NK-92 (cell line): Measurements from ENCODE around the gene ACTMAP.

ENCODE experiments used
- DNase-seq: peaks from one replicate; lab custom pipeline; 2025; ENCODE audit not compliant: unreplicated experiment; lab: John Stamatoyannopoulos, UW

The ACTMAP gene

DNA sequence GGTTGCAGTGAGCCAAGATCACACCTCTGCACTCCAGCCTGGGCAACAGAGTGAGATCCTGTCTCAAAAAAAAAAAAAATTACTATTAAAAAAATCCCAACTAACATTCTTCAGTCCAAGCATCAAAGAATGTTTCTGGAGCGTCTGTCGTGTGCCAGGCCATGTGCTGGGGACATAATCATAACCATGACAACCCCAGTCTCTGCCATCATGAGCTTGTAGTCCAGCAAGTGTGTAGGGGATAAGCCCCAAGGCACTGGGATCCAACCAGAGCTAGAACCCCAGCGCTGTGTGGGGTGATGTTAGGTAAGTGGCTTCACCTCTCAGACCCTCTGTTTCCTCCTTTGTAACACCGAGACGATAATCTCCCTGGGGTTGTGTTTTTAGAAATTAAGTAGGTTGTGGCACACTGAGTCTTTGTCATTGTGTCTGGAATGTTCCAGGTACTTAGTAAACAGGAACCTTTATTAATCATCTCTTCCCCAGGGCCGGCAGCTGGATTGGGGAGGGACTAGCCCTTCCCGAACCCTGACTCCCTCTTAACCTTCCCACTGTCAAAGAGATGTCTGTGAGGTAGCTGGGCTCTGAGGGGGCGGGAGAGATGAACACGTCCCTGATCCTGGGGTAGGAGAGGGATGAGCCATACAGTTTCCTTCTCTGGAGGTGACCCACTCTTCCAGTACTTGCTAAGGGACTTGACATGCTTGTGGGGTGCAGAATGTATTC, 28.2 kb downstream of the ACTMAP start:
- no peak for DNase-seq

GRCh38 chr19:40721140-40721486, 29.2 kb downstream of the ACTMAP start:
- no peak for DNase-seq

DNA sequence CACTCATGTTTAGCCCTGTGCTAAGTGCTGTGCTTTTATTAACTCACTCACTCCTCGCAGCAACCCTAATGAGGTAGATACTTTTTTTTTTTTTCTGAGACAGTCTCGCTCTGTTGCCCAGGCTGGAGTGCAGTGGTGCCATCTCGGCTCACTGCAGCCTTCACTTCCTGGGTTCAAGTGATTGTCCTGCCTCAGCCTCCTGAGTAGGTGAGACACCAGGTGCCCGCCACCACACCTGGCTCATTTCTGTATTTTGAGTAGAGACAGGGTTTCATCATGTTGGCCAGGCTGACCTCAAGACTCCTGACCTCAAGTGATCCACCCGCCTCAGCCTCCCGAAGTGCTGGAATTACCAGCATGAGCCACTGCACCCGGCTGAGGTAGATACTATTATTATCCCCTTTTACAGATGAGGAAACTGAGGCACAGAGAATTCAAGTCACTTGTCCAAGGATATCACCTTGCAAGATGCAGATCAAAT, 30.8 kb downstream of the ACTMAP start:
- no peak for DNase-seq

- no peak for DNase-seq
Measured at GRCh38 chr19:40718774-40719391, 31.4 kb downstream of the ACTMAP start.

GRCh38 chr19:40717880-40718773, 32.1 kb downstream of the ACTMAP start:
- no peak for DNase-seq

DNA sequence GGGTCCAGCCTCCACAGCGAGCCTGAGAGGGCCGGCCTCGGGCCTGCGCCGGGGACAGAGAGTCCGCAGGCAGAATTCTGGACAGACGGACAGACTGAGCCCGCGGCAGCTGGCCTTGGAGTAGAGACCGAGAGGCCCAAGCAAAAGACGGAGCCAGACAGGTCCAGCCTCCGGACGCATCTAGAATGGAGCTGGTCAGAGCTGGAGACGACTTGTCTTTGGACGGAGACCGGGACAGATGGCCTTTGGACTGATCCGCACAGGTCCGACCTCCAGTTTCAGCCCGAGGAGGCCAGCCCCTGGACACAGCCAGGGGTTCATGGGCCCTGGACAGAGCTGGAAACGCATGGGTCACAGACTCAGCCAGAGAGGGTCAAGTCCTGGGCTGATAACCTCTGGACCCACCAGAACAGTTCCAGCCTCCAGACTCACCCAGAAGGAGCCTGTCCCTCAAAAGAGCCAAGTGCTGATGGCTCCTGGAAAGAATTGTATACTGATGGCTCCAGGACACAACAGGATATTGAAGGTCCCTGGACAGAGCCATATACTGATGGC, 32.9 kb downstream of the ACTMAP start:
- DNase-seq, result no peak

- peak; percentile 90 for DNase-seq
Measured at GRCh38 chr19:40716482-40717324, 33.6 kb downstream of the ACTMAP start, which contains the start of the genes COQ8B and ITPKC. COQ8B (minus strand) TSS chr19:40716886; CDS start chr19:40714632, 2,254 bp downstream. ITPKC (plus strand) TSS chr19:40717112; CDS start chr19:40717136, 24 bp downstream.

DNA sequence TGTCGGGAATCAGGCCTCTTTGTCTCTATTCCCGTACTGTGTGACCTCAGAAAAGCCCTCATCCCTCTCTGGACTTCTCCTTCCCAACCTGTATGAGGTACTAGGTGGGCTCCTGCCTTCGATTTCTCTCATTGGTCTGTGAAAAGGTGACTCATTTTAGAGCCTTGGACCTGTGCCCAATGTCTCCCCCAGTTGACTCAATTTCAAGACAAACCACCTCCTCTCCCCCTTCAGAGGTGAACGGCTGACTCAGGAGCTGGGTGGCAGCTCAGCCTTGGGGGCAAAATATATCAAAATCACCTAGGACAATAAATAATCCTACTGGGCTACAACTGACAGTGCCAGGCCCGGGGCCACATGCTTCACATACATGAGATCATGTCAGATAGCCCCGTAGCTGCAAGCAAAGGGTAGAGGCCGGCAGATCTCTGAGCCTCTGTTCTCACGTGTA, 34.2 kb downstream of the ACTMAP start:
- DNase-seq, result no peak

GRCh38 chr19:40714441-40715299, 35.6 kb downstream of the ACTMAP start:
- peak; percentile 62 for DNase-seq

DNA sequence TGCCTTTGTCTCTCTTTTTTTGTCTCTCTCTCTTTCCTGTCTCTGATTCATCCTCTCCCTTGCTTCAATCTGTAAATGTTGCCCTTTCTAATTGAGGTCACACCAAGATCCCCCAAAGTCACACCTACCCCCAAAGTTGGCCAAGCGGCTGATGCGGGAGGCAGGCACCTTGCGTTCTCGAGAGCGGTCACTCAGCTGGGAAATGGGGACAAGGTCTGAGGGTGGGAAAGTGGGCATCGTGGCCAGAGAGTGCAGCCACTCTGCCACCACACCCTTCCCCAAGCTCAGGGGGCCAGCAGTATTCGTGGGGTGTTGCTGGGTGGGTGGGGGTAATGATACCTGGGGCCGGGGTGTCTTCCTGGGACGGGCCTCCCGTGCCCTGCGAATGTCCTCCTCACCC, 36.3 kb downstream of the ACTMAP start:
- DNase-seq, result no peak

DNA sequence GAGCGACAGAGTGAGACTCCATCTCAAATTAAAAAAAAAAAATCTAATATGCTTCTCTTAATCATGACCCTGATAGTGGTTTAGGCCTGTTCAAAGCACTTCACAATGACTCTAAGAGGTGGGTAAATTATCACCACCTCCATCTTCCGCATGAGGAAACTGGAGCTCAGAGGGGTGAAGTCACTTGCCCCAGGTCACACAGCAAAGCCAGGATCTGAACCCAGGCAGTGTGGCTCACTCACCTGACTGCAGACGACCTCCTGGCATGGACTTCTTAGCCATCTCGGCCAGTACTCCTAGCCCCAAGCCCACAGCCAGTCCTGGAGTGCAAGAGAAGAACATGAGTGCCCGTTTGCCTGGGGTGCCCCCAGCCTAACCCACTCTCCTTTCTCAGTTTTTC, 40.5 kb downstream of the ACTMAP start:
- DNase-seq, result no peak

DNA sequence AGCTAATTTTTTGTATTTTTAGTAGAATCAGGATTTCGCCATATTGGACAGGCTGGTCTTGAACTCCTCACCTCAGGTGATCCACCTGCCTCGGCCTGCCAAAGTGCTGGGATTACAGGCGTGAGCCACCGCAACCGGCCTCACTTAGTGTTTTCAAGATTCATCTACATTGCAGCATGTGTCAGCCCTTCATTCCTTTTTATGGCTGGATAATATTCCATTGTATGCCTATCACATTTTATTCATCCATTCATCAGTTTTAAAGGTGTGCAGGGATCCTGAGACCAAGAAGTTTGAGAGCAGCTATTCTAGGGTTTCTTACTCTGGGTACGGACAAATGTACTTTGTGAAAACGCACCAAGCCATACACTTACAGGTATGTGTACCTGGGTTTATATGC, 42.7 kb downstream of the ACTMAP start:
- DNase-seq, result no peak

GRCh38 chr19:40705950-40706619, 44.2 kb downstream of the ACTMAP start:
- DNase-seq, result no peak

GRCh38 chr19:40705362-40705651, 45.0 kb downstream of the ACTMAP start:
- no peak for DNase-seq

DNA sequence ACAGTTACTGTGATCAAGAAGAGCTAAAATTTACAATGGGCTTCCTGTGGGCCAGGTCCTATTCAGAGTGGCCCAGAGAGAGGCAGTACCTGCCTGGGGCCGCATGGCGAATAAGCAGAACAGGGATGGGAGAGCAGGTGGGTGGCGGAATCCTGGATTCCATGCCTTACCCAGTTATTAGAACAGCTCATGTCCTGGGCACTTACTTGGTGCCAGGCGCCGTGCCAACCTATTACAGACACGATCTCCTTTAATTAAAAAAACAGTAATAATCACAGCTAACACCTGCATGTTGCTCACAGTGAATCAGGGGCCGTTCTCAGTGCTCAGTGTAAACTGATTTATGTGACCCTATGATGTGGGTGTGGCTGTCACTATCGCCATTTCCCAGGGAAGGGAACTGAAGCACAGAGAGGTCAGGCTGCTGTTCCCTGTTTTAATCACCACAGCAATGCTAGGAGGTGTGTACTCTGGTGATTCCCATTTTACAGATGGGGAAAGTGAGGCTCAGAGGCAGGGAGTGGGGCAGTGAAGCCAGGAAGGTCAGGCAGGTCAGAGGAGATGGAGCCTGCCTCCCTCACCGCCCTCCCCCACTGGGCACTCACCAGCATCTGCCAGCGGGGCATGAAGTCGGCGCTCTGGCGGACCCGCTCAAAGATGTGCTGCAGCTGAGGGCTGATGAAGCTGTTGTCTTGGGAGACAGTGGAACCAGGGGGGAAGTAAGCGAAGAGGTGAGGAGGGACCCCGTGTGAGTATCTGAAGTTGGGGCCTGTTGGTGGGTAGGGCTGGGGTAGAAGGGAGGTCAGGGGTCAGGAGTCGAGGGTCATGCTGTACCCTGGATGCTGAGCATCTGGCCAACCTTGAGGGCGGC, 45.6 kb downstream of the ACTMAP start:
- DNase-seq, result no peak

DNA sequence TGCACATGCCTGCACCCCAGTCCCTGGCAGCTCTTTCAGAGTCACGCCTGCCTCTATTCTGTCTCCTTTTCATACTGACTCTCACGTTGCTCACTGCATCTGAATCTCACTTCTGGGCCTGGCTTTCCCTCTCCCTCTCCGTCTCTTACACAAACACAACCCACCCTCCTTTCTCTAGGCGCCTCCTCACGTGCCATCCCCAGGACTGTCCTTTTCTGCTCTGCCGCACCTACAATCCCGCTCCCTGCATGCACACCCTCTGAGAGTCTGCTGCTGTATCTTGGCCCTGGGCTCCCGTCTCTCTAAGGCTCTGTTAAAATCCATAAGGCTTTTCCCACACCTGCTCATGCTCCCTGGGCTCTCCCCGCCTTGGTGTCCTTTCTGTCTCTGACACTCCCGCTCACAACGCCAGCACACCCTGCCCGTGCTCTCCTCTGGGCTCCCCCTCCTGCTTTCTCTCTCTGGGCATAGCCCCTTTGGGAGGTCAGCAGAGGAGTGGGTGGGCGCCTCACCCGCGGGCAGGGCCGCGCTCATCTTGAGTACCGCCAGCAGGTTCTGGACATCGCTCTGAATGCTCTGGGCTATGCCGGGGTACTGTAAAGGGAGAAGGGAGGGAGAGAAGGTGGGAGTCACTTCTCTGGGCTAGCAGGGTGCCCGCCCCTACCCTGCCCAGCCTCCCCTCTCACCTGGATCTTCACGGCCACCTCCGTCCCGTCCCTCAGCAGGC, 47.1 kb downstream of the ACTMAP start:
- DNase-seq, result no peak

GRCh38 chr19:40702337-40703012, 47.8 kb downstream of the ACTMAP start:
- DNase-seq, result no peak
